ENCODE measurements around the gene CIB4. TPM values are rescaled to one million over a fixed set of nuclear protein-coding genes. Genes with fewer than 3 reads are reported as not detected.

Gene CIB4
- total RNA-seq, 1 donor from 2014 or later = not detected

DNA sequence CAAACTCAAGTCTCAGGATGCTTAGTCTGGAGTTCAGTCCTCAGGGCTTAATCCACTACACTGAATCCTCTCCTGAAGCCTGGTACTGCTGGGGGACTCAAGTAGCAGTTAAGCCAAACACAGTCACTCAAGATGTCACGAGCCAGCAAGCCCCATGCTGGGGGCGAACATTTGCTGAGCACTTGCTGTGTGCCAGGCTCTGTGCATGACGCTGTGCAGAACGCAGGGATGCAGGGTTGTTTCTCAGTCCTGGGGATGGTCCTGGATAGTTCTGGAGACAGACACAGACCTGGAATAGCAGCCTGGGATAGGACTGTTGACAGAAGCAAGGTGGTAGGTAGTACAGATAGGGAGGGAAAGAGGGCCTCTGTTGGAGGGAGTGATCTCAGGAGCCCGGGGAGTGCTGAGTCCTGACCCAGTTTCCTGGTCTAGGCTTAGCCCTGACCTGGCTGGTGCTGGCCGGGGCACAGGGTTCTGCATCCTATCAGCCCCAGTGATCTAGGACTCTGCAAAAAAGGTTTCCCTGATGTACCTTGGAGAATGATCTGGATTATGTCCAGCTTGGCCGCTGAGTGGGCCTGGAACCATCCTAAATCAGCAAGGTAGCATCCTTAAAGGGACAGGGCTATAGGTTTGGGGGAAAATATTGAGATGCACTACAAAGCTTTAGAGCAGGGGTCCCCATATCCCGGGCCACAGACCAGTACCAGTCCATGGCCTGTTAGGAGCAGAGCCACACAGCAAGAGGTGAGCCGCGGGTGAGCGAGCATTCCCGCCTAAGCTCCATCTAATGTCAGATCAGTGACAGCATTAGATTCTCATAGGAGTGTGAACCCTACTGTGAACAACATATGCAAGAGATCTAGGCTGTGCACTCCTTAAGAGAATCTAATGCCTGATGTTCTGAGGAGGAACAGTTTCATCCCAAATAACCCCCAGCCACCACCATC lies 108.6 kb downstream of the CIB4 start:
- no peak for DNase-seq (ENCODE audit: low read depth, low spot score)

Other genes with a start within 250 kb of the CIB4 start
- gene DRC1, start 239.4 kb downstream of the CIB4 start, total RNA-seq = 0.13 and 0.18 TPM in 2 replicates
- gene OTOF, start 163.2 kb downstream of the CIB4 start, total RNA-seq = 0.26 TPM in 1 of 2 replicates, not detected in the other
- not detected in 2 replicates for gene KCNK3, start 51.4 kb upstream of the CIB4 start, total RNA-seq
- 21.9 and 33.6 TPM in 2 replicates for gene SLC35F6, start 122.9 kb upstream of the CIB4 start, total RNA-seq
- 14.2 and 28.3 TPM in 2 replicates for gene CENPA, start 144.7 kb upstream of the CIB4 start, total RNA-seq
- gene DPYSL5, start 206.8 kb upstream of the CIB4 start, total RNA-seq = not detected in 2 replicates

All from pulmonary artery endothelial cell (primary cell).